Endothelial cell of umbilical vein (primary cell): Measurements from ENCODE around the gene C16orf82. TPM values are rescaled to one million over a fixed set of nuclear protein-coding genes. Genes with fewer than 3 reads are reported as not detected.

Experiments
- BruUV-seq: library from RNA; stranded (reverse); fragments of 400-500 nt; replicated peaks from 2 replicates; lab custom pipeline; 2021; lab: Mats Ljungman, UMichigan
- CTCF ChIA-PET: fragments of 300-600, 350-600 bp; sonication (Branson Sonifier 250); formaldehyde crosslinking; loops from one replicate; lab custom pipeline; 2021; ENCODE audit warnings: antibody characterized with exemption, inconsistent platforms; lab: Charles Lee
- POLR2A ChIA-PET: fragments of 300-600, 350-600 bp; sonication (Branson Sonifier 250); formaldehyde crosslinking; loops from one replicate; lab custom pipeline; 2021; ENCODE audit warnings: antibody characterized with exemption, inconsistent platforms; lab: Charles Lee
- DNase-seq: peaks from one replicate; pipeline ENCODE4 v3.0.0-alpha.2; 2011; ENCODE audit warnings: low read depth, low spot score
- FAIRE-seq: peaks from 2 replicates; lab custom pipeline; 2011; peaks lifted over from hg19 to GRCh38; lab: Jason Lieb, UNC
- H2AFZ ChIP-seq: 2 replicates; pipeline ENCODE4 v1.6.0; 2012; ENCODE audit warnings: low read depth, low read length, control low read depth, inconsistent platforms
- H3K27ac ChIP-seq: 2 replicates; pipeline ENCODE4 v1.5.1; 2011; ENCODE audit warnings: low read depth, mild to moderate bottlenecking, control low read depth, low read length, moderate library complexity; ENCODE audit not compliant: insufficient read depth
- H3K27me3 ChIP-seq, 2 experiments: 2 replicates each; pipeline versions ENCODE4 v1.6.0 to v1.6.1; 2011; ENCODE audit warnings: low read length in 2 of 2, mixed read lengths in 1 of 2; ENCODE audit not compliant: control insufficient read depth in 2 of 2, insufficient read depth in 2 of 2
- H3K36me3 ChIP-seq, 2 experiments: 2 replicates in 1 of 2; 3 replicates in 1 of 2; pipeline ENCODE4 v1.5.1; 2011; ENCODE audit warnings: low read length in 2 of 2, mild to moderate bottlenecking in 1 of 2, moderate library complexity in 1 of 2; ENCODE audit not compliant: control insufficient read depth in 2 of 2, insufficient read depth in 2 of 2; ENCODE audit errors: extremely low read depth in 1 of 2
- H3K4me1 ChIP-seq: 3 replicates; pipeline ENCODE4 v1.5.1; 2011; ENCODE audit warnings: mild to moderate bottlenecking, low read length; ENCODE audit not compliant: control insufficient read depth, insufficient read depth; ENCODE audit errors: extremely low read depth
- H3K4me2 ChIP-seq: 2 replicates; pipeline ENCODE4 v1.6.1; 2011; ENCODE audit warnings: low read length, control low read depth, mixed read lengths; ENCODE audit not compliant: insufficient read depth
- H3K4me3 ChIP-seq, 3 experiments: fragments of 200-600 bp in 1 of 3; sonication (generic), shearing (Covaris generic) in 1 of 3; replicated peaks in 1 of 3; 2 replicates each; pipeline ENCODE4 v1.5.1; 2011 to 2016; ENCODE audit warnings: control low read depth in 3 of 3, low read length in 3 of 3, mild to moderate bottlenecking in 2 of 3, inconsistent platforms in 1 of 3, low read depth in 1 of 3, moderate library complexity in 1 of 3; ENCODE audit not compliant: insufficient read depth in 1 of 3
- H3K79me2 ChIP-seq: 2 replicates; pipeline ENCODE4 v1.6.0; 2012; ENCODE audit warnings: low read length, inconsistent platforms; ENCODE audit not compliant: control insufficient read depth, insufficient read depth
- H3K9ac ChIP-seq: replicated peaks from 2 replicates; pipeline ENCODE3; 2011; ENCODE audit warnings: low read length, control low read depth; ENCODE audit not compliant: insufficient read depth; ENCODE audit errors: extremely low read depth
- H3K9me1 ChIP-seq: replicated peaks from 3 replicates; pipeline ENCODE4 v1.6.0; 2011; ENCODE audit warnings: mild to moderate bottlenecking, low read length; ENCODE audit not compliant: control insufficient read depth, insufficient read depth; ENCODE audit errors: extremely low read depth
- H3K9me3 ChIP-seq: replicated peaks from 2 replicates; pipeline ENCODE4 v1.5.1; 2012; ENCODE audit warnings: low read length, inconsistent platforms; ENCODE audit not compliant: control insufficient read depth, insufficient read depth
- H4K20me1 ChIP-seq: replicated peaks from 2 replicates; pipeline ENCODE3; 2011; ENCODE audit warnings: mild to moderate bottlenecking, low read length; ENCODE audit not compliant: control insufficient read depth, insufficient read depth; ENCODE audit errors: extremely low read depth
- EZH2 ChIP-seq: IDR thresholded peaks from 2 replicates; pipeline ENCODE4 v1.6.1; 2012; ENCODE audit warnings: borderline replicate concordance, low read depth, mild to moderate bottlenecking, moderate library complexity, low read length, inconsistent platforms; ENCODE audit not compliant: severe bottlenecking
- FOS ChIP-seq: IDR thresholded peaks from 2 replicates; pipeline ENCODE4 v1.6.1; 2011; ENCODE audit warnings: mild to moderate bottlenecking, low read length, moderate library complexity, borderline replicate concordance; ENCODE audit not compliant: insufficient read depth
- GATA2 ChIP-seq: IDR thresholded peaks from 2 replicates; pipeline ENCODE4 v1.7.0; 2011; ENCODE audit warnings: low read depth, mild to moderate bottlenecking, moderate library complexity, mixed read lengths, low read length; ENCODE audit not compliant: insufficient read length, insufficient read depth
- JUN ChIP-seq: IDR thresholded peaks from 2 replicates; pipeline ENCODE4 v1.6.1; 2011; ENCODE audit warnings: borderline replicate concordance, low read depth; ENCODE audit not compliant: insufficient read length, insufficient read depth
- MAX ChIP-seq: IDR thresholded peaks from 2 replicates; pipeline ENCODE4 v1.6.1; 2011; ENCODE audit not compliant: insufficient read depth, insufficient read length
- MYC ChIP-seq: IDR thresholded peaks from one replicate; pipeline ENCODE4 v1.6.1; 2011; ENCODE audit warnings: mild to moderate bottlenecking, low read depth, low read length
- POLR2A ChIP-seq: IDR thresholded peaks from 2 replicates; pipeline ENCODE4 v1.6.1; 2012; ENCODE audit warnings: low read depth, mild to moderate bottlenecking, control low read depth, low read length
- POLR2AphosphoS5 ChIP-seq: IDR thresholded peaks from 2 replicates; pipeline ENCODE4 v1.6.1; 2012; ENCODE audit warnings: low read depth, mild to moderate bottlenecking, control low read depth, low read length, moderate library complexity; ENCODE audit not compliant: insufficient read depth
- dilution Hi-C: fragments of 300-500 bp; cut with MboI; formaldehyde crosslinking; loops from one replicate; pipeline ENCODE4 v1.15.0; 2019; ENCODE audit warnings: low sequenced_read_pairs; ENCODE audit not compliant: extremely low pct_ligation_motif_present
- intact Hi-C: fragments of 100-400 bp; cut with micrococcal nuclease; formaldehyde crosslinking; loops from one replicate; pipeline ENCODE4 v1.10.0; 2022
- polyA plus RNA-seq, 4 experiments: library from polyadenylated mRNA; depleted of rRNA in 3 of 4; stranded (reverse) in 3 of 4; unstranded in 1 of 4; fragments of >200 nt; gene quantifications; 2 replicates each; pipeline versions ENCODE4 v1.2.1 to v1.2.3, GENCODE V29; 2011 to 2012; ENCODE audit warnings: missing spikeins in 1 of 4
- total RNA-seq: library from RNA; stranded (reverse); gene quantifications from 2 replicates; pipeline ENCODE4 v1.2.3, GENCODE V29; 2021
- TF ChIP-seq, protein P1 (sequence below), 2 donors: IDR thresholded peaks; 1 replicate in 1 of 2; 2 replicates in 1 of 2; pipeline ENCODE4 v1.5.1; 2011; ENCODE audit warnings: low read length in 2 of 2, mild to moderate bottlenecking in 2 of 2, moderate library complexity in 2 of 2, control low read depth in 1 of 2, inconsistent platforms in 1 of 2, low read depth in 1 of 2; ENCODE audit not compliant: insufficient read depth in 1 of 2; ENCODE audit errors: extremely low read depth in 1 of 2

C16orf82 gene
- total and polyA plus RNA-seq, 2 donors (not counting 3 experiments of a cell fraction or from before 2014, with no cell fraction given), result not detected

GRCh38 chr16:27053996-27054395, 12.7 kb upstream of the C16orf82 start:
- Histone ChIP-seq H4K20me1 (no peaks in the 10 kb centered on the region), H3K79me2 (no peaks in the 10 kb centered on the region), H3K27ac (no peak overlapping the region), H3K27me3 (no peaks in the 10 kb centered on the region), H3K9ac (no peak overlapping the region), H3K9me3 (no peaks in the 10 kb centered on the region), H3K9me1 (no peaks in the 10 kb centered on the region), H3K4me3 (no peak overlapping the region), H3K36me3 (no peaks in the 10 kb centered on the region), H3K4me2 (no peak overlapping the region), H3K4me1 (no peaks in the 10 kb centered on the region), H2AFZ (no peak overlapping the region)
- ChIA-PET POLR2A (no interaction called here), CTCF (no interaction called here)
- FAIRE-seq (no peak), DNase-seq (no peak)
- TF ChIP-seq, protein P1, sequence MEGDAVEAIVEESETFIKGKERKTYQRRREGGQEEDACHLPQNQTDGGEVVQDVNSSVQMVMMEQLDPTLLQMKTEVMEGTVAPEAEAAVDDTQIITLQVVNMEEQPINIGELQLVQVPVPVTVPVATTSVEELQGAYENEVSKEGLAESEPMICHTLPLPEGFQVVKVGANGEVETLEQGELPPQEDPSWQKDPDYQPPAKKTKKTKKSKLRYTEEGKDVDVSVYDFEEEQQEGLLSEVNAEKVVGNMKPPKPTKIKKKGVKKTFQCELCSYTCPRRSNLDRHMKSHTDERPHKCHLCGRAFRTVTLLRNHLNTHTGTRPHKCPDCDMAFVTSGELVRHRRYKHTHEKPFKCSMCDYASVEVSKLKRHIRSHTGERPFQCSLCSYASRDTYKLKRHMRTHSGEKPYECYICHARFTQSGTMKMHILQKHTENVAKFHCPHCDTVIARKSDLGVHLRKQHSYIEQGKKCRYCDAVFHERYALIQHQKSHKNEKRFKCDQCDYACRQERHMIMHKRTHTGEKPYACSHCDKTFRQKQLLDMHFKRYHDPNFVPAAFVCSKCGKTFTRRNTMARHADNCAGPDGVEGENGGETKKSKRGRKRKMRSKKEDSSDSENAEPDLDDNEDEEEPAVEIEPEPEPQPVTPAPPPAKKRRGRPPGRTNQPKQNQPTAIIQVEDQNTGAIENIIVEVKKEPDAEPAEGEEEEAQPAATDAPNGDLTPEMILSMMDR (IDR thresholded peaks at IDR 0.05; ENCODE audit: extremely low read depth in 1 of 2, insufficient read depth in 1 of 2, low read depth in 1 of 2, low read length in 2 of 2), result no peak
- TF ChIP-seq FOS, result no peak
- no peak for TF ChIP-seq POLR2A
- TF ChIP-seq POLR2AphosphoS5, result no peak
- TF ChIP-seq EZH2, result no peak
- TF ChIP-seq MAX, result no peak
- no peak for TF ChIP-seq GATA2
- no peak for TF ChIP-seq JUN
- no peak for TF ChIP-seq MYC
- intact Hi-C loops (no loop called here), dilution Hi-C loops (no loop called here)
- no TSS peak for BruUV-seq
